IPS-NIHi11 (cell line): ENCODE results near the gene SELL.
"Not testable (repeated sequence)": the region's sequence is repeated elsewhere in the genome, so short reads cannot be mapped to it uniquely, and the experiment has no call there.

ENCODE experiments used
- DNase-seq: peaks from one replicate; pipeline ENCODE4 v3.0.0; 2012; ENCODE audit warnings: mixed read lengths, low spot score

Gene SELL

GRCh38 chr1:169667227-169667639, 44.2 kb downstream of the SELL start:
- DNase-seq = not testable (repeated sequence)

DNA sequence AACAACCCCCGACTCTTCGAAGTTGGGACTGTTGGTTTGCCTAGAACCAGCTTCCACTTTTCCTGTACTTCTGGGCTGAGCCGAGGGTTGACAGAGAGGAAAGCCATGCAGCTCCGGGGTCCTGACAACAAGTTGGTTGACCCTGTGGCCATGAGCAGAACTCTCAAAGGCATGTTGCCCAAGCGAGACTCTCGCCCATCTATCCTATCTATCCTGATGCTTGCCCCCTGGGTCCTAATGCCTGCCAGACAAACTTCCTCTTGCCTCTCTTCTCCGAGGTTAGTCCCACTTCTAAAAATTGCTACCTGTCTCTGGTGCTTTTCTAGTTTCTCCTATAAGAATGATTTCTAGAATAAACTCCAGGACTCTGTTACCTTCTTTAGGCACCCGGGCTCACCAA, 48.7 kb downstream of the SELL start:
- not testable (repeated sequence) for DNase-seq

DNA sequence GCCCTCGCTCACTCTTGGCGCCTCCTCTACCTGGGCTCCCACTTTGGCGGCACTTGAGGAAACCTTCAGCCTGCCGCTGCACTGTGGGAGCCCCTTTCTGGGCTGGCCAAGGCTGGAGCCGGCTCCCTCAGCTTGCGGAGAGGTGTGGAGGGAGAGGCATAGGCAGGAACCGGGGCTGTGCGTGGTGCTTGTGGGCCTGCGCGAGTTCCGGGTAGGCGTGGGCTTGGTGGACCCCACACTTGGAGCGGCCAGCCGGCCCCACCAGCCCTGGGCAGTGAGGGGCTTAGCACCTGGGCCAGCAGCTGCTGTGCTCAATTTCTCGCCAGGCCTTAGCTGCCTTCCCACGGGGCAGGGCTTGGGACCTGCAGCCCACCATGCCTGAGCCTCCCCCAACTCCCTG, 50.4 kb downstream of the SELL start:
- not testable (repeated sequence) for DNase-seq

- DNase-seq = not testable (repeated sequence)
Observed at GRCh38 chr1:169658777-169659176, 52.6 kb downstream of the SELL start.

- no peak for DNase-seq
Observed at GRCh38 chr1:169653873-169654272, 57.5 kb downstream of the SELL start.

GRCh38 chr1:169651035-169651434, 60.4 kb downstream of the SELL start:
- DNase-seq = no peak

DNA sequence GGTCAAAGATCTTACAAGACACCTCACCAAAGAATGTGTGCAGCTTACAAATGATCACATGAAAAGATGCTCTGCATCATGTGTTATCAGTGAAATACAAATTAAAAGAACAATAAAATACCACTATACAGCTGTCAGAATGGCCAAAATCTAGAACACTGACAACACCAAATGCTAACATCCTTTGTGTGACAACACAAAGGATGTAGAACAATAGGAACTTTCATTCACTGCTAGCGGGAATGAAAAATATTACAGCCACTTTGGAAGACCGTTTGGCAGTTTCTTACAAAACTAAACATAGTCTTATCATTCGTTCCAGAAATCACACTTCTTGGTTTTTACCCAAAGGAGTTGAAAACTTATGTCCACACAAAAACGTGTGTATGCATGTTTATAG, 60.9 kb downstream of the SELL start:
- no peak for DNase-seq

- DNase-seq = no peak
Observed at GRCh38 chr1:169648709-169649108, 62.7 kb downstream of the SELL start.

DNA sequence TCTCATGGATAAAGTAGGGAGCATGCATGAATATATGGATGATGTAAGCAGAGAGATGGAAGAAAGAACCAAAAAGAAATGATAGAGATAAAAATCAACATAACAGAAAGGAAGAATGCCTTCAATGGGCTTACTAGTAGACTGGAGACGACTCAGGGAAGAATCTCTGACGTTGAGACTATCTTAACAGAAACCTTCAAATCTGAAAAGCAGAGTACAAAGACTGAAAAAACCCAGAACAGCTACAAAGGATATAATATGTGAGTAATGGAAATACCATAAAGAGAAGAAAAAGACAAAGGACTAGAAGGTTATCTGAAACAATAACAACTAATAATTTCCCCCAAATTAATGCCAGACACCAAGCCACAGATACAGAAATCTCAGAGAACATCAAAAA, 63.2 kb downstream of the SELL start:
- no peak for DNase-seq

DNA sequence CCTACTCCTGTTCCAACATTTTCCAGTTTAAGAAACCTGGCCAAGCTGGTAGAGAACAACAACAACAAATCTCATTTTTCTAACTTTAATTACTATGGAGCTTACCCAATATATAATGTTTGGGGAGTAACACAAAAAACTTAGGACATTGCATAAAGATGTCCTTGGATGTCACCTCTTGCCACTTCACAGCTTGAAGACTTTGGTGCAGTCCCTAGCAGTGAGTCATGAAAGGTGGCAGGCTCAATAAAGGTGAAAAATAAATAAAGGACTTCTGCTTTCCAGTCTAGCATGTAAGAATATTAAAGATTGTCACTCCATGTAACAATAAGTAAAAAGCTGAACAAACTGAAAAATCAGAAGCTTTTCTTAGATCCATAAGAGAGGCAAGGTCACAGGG, 63.9 kb downstream of the SELL start:
- no peak for DNase-seq

DNA sequence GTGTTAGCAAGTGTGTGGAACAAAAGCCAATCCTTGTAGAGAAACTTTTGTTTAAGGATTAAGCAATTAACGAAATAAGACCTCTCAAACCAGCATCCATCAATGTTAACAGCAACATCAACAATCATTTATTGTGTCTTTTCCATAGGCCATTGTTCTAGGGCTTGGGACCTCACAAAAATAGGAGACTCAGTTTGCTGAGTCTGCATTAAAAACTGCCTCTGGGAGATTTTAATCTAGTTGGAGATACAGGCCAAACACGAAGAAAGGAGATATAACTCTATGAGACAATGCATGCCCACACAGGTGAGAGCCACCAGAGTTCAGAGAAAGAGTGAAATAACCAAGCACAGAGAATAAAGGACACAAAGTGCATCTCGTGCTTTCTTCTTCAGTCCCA, 67.1 kb downstream of the SELL start:
- no peak for DNase-seq
